H9 (cell line): Measurements from ENCODE around the gene PPP3CA. TPM values are rescaled to one million over a fixed set of nuclear protein-coding genes. Genes with fewer than 3 reads are reported as not detected.

Experiments used
- DNase-seq: peaks from one replicate; pipeline ENCODE4 v3.0.0-alpha.2; 2017
- H2AFZ ChIP-seq: one replicate; pipeline ENCODE4 v1.6.1; 2013; ENCODE audit warnings: mild to moderate bottlenecking, low read length, control low read depth, moderate library complexity
- H2AK5ac ChIP-seq: 2 replicates; pipeline ENCODE4 v1.6.1; 2013; ENCODE audit warnings: low read length, control low read depth, mixed read lengths; ENCODE audit not compliant: insufficient read length
- H2BK120ac ChIP-seq: one replicate; pipeline ENCODE4 v1.6.1; 2013; ENCODE audit warnings: low read depth, mild to moderate bottlenecking, low read length, control low read depth, inconsistent platforms; ENCODE audit not compliant: poor library complexity, severe bottlenecking
- H2BK12ac ChIP-seq: 2 replicates; pipeline ENCODE4 v1.6.1; 2013; ENCODE audit warnings: low read length, control low read depth, mixed read lengths, low read depth; ENCODE audit not compliant: insufficient read length
- H2BK15ac ChIP-seq: 2 replicates; pipeline ENCODE4 v1.6.1; 2013; ENCODE audit warnings: low read depth, low read length, control low read depth
- H2BK20ac ChIP-seq: one replicate; pipeline ENCODE4 v1.6.1; 2013; ENCODE audit warnings: low read depth, mild to moderate bottlenecking, low read length, control low read depth, inconsistent platforms; ENCODE audit not compliant: poor library complexity, severe bottlenecking
- H2BK5ac ChIP-seq: 2 replicates; pipeline ENCODE4 v1.6.1; 2013; ENCODE audit warnings: low read length, control low read depth, mixed read lengths; ENCODE audit not compliant: insufficient read length
- H3K14ac ChIP-seq: 2 replicates; pipeline ENCODE4 v1.6.1; 2013; ENCODE audit warnings: low read length, control low read depth; ENCODE audit not compliant: insufficient read depth
- H3K18ac ChIP-seq: 2 replicates; pipeline ENCODE4 v1.6.1; 2013; ENCODE audit warnings: low read depth, mild to moderate bottlenecking, mixed read lengths, low read length, control low read depth; ENCODE audit not compliant: insufficient read length
- H3K23ac ChIP-seq: 2 replicates; pipeline ENCODE4 v1.6.1; 2013; ENCODE audit warnings: low read length, control low read depth, mixed read lengths, low read depth; ENCODE audit not compliant: insufficient read length
- H3K23me2 ChIP-seq: 2 replicates; pipeline ENCODE4 v1.6.1; 2013; ENCODE audit warnings: low read depth, mild to moderate bottlenecking, mixed read lengths, low read length, control low read depth; ENCODE audit not compliant: insufficient read length, poor library complexity, severe bottlenecking
- H3K27ac ChIP-seq: 2 replicates; pipeline ENCODE4 v1.5.1; 2013; ENCODE audit warnings: low read length, control low read depth, mixed read lengths, low read depth; ENCODE audit not compliant: insufficient read length
- H3K27me3 ChIP-seq: 2 replicates; pipeline ENCODE4 v1.6.1; 2013; ENCODE audit warnings: low read length, control low read depth, inconsistent platforms; ENCODE audit not compliant: insufficient read depth
- H3K4ac ChIP-seq: 2 replicates; pipeline ENCODE4 v1.6.1; 2013; ENCODE audit warnings: low read depth, mild to moderate bottlenecking, control low read depth, inconsistent platforms, low read length, moderate library complexity
- H3K4me1 ChIP-seq: 2 replicates; pipeline ENCODE4 v1.6.1; 2013; ENCODE audit warnings: low read length, control low read depth, inconsistent platforms; ENCODE audit not compliant: insufficient read depth
- H3K4me2 ChIP-seq: 2 replicates; pipeline ENCODE4 v1.6.1; 2013; ENCODE audit warnings: low read length, control low read depth, mixed read lengths; ENCODE audit not compliant: insufficient read length, insufficient read depth
- H3K56ac ChIP-seq: 2 replicates; pipeline ENCODE4 v1.6.1; 2013; ENCODE audit warnings: low read depth, mild to moderate bottlenecking, mixed read lengths, low read length, control low read depth; ENCODE audit not compliant: insufficient read length
- H3K79me1 ChIP-seq: 2 replicates; pipeline ENCODE4 v1.6.1; 2013; ENCODE audit warnings: low read depth, mild to moderate bottlenecking, moderate library complexity, low read length, control low read depth, inconsistent platforms; ENCODE audit not compliant: insufficient read depth, poor library complexity, severe bottlenecking
- H3K79me2 ChIP-seq: 2 replicates; pipeline ENCODE4 v1.6.1; 2013; ENCODE audit warnings: low read length, control low read depth, inconsistent platforms; ENCODE audit not compliant: insufficient read depth
- H3K9ac ChIP-seq: 2 replicates; pipeline ENCODE4 v1.6.1; 2013; ENCODE audit warnings: low read length, control low read depth, mixed read lengths; ENCODE audit not compliant: insufficient read length; ENCODE audit errors: extremely low read depth
- H3K9me3 ChIP-seq: one replicate; pipeline ENCODE4 v1.6.1; 2013; ENCODE audit warnings: low read depth, low read length, inconsistent platforms; ENCODE audit not compliant: control insufficient read depth
- H3T11ph ChIP-seq: one replicate; pipeline ENCODE4 v1.6.1; 2013; ENCODE audit warnings: mild to moderate bottlenecking, low read length, control low read depth, inconsistent platforms
- H4K20me1 ChIP-seq: one replicate; pipeline ENCODE4 v1.6.1; 2013; ENCODE audit not compliant: control insufficient read depth, insufficient read length, insufficient read depth
- H4K5ac ChIP-seq: 2 replicates; pipeline ENCODE4 v1.6.1; 2013; ENCODE audit warnings: low read depth, mild to moderate bottlenecking, mixed read lengths, low read length, control low read depth; ENCODE audit not compliant: insufficient read length
- H4K8ac ChIP-seq: replicated peaks from 2 replicates; pipeline ENCODE4 v1.6.1; 2013; ENCODE audit warnings: low read length, control low read depth, mixed read lengths, low read depth; ENCODE audit not compliant: insufficient read length
- H4K91ac ChIP-seq: 2 replicates; pipeline ENCODE4 v1.6.1; 2013; ENCODE audit warnings: low read depth, mild to moderate bottlenecking, moderate library complexity, mixed read lengths, low read length, control low read depth; ENCODE audit not compliant: insufficient read length
- H3K27ac Mint-ChIP-seq, 3 experiments: 2 replicates in 2 of 3; 3 replicates in 1 of 3; pipeline ENCODE4 v1.8.0; 2020 to 2021; ENCODE audit warnings: mixed read lengths in 3 of 3, mild to moderate bottlenecking in 1 of 3, moderate library complexity in 1 of 3
- H3K27me3 Mint-ChIP-seq: 2 replicates; pipeline ENCODE4 v1.8.0; 2021; ENCODE audit warnings: low read depth, mild to moderate bottlenecking, moderate library complexity, mixed read lengths
- H3K36me3 Mint-ChIP-seq, 3 experiments: 2 replicates in 2 of 3; 3 replicates in 1 of 3; pipeline ENCODE4 v1.8.0; 2020 to 2021; ENCODE audit warnings: low read depth in 3 of 3, mixed read lengths in 3 of 3; ENCODE audit not compliant: insufficient read depth in 1 of 3
- H3K4me1 Mint-ChIP-seq, 2 experiments: 2 replicates each; pipeline ENCODE4 v1.8.0; 2020; ENCODE audit warnings: mixed read lengths in 2 of 2
- H3K4me3 Mint-ChIP-seq, 2 experiments: 2 replicates in 1 of 2; 3 replicates in 1 of 2; pipeline ENCODE4 v1.8.0; 2020 to 2021; ENCODE audit warnings: mild to moderate bottlenecking in 2 of 2, mixed read lengths in 2 of 2, moderate library complexity in 1 of 2
- H3K9me3 Mint-ChIP-seq, 2 experiments: 2 replicates in 1 of 2; 3 replicates in 1 of 2; pipeline ENCODE4 v1.8.0; 2020; ENCODE audit warnings: mild to moderate bottlenecking in 2 of 2, mixed read lengths in 2 of 2, moderate library complexity in 1 of 2
- WGBS: extraction: QIAGEN DNeasy Blood & Tissue Kit; methylation state at CpG from one replicate; pipeline ENCODE4 v1.1.7; 2013; ENCODE audit warnings: missing lambda C conversion rate, low lambda C conversion rate, mixed read lengths; ENCODE audit not compliant: insufficient read length; ENCODE audit errors: extremely low coverage; 5-methylcytosine and 5-hydroxymethylcytosine counted together
- total RNA-seq: library from RNA; stranded (reverse); gene quantifications from 2 replicates; pipeline ENCODE4 v1.2.1, GENCODE V29; 2021
- TF ChIP-seq, protein P1 (sequence below): fragments of 200-600 bp; sonication (generic); conservative IDR thresholded peaks from 3 replicates; pipeline ENCODE4 v1.8.0; 2021; ENCODE audit warnings: antibody characterized with exemption, mild to moderate bottlenecking

PPP3CA gene
- total RNA-seq, 1 experiment from 2014 or later, result 16.8 TPM

DNA sequence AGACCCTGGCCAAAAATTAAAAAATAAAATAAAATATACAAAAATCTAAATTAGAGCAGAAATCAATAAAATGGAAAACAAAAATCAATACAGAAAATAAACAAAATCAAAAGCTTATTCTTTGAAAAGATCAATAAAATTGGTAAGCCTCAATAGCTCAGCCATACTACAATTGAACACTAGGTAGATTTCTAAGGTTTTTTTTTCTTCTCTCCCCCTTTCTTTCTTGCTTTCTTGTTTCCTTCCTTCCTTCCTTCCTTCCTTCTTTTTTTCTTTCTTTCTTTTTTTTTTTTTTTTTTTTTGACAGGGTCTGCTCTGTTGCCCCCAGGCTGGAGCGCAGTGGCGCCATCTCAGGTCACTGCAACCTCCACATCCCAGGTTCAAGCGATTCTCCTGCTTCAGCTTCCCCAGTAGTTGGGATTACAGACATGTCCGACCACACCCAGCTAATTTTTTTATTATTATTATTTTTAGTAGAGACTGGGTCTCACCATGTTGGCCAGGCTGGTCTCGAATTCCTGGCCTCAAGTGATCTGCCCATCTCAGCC, 23.4 kb upstream of the PPP3CA start:
- Histone ChIP-seq H3K79me2 (no peaks in the 10 kb centered on the region), H2AK5ac (no peak overlapping the region), H3T11ph (no peak overlapping the region), H3K27ac (no peak overlapping the region), H3K27me3 (no peaks in the 10 kb centered on the region), H3K18ac (no peak overlapping the region), H2AFZ (no peak overlapping the region), H4K20me1 (no peaks in the 10 kb centered on the region), H4K8ac (no peak overlapping the region), H2BK15ac (no peak overlapping the region), H2BK12ac (no peak overlapping the region), H3K9ac (no peak overlapping the region), H3K4me1 (no peaks in the 10 kb centered on the region), H3K4ac (no peak overlapping the region), H3K56ac (no peak overlapping the region), H2BK5ac (no peak overlapping the region), H3K23me2 (no peaks in the 10 kb centered on the region), H3K14ac (no peak overlapping the region), H3K4me2 (no peak overlapping the region), H3K79me1 (no peaks in the 10 kb centered on the region), H2BK120ac (no peak overlapping the region), H3K23ac (no peak overlapping the region), H3K9me3 (no peaks in the 10 kb centered on the region), H2BK20ac (no peak overlapping the region), H4K5ac (no peak overlapping the region), H4K91ac (no peak overlapping the region)
- Mint-ChIP-seq H3K9me3 (peaks cover 0 to 1% of the 10 kb centered on the region in 2 experiments; a peak in 1 of 5 replicates), H3K27ac (no peak overlapping the region), H3K4me3 (no peak overlapping the region), H3K27me3 (no peaks in the 10 kb centered on the region), H3K36me3 (no peaks in the 10 kb centered on the region; a peak in 1 of 7 replicates), H3K4me1 (peaks cover 4 to 10% of the 10 kb centered on the region in 2 experiments; a peak in 3 of 4 replicates)
- no CpG with 5 or more reads among the region's 5 CpGs for WGBS
- peak; percentile 55 for DNase-seq
- TF ChIP-seq, protein P1, sequence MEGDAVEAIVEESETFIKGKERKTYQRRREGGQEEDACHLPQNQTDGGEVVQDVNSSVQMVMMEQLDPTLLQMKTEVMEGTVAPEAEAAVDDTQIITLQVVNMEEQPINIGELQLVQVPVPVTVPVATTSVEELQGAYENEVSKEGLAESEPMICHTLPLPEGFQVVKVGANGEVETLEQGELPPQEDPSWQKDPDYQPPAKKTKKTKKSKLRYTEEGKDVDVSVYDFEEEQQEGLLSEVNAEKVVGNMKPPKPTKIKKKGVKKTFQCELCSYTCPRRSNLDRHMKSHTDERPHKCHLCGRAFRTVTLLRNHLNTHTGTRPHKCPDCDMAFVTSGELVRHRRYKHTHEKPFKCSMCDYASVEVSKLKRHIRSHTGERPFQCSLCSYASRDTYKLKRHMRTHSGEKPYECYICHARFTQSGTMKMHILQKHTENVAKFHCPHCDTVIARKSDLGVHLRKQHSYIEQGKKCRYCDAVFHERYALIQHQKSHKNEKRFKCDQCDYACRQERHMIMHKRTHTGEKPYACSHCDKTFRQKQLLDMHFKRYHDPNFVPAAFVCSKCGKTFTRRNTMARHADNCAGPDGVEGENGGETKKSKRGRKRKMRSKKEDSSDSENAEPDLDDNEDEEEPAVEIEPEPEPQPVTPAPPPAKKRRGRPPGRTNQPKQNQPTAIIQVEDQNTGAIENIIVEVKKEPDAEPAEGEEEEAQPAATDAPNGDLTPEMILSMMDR, result peak; percentile 58
